GM19239 (cell line): ENCODE measurements around the gene HOXA10.

Experiments
- DNase-seq: peaks from one replicate; pipeline ENCODE4 v3.0.0; 2011; ENCODE audit warnings: low spot score; ENCODE audit not compliant: insufficient read length
- FAIRE-seq: peaks from 2 replicates; lab custom pipeline; 2011; peaks lifted over from hg19 to GRCh38; lab: Jason Lieb, UNC

Gene HOXA10

DNA sequence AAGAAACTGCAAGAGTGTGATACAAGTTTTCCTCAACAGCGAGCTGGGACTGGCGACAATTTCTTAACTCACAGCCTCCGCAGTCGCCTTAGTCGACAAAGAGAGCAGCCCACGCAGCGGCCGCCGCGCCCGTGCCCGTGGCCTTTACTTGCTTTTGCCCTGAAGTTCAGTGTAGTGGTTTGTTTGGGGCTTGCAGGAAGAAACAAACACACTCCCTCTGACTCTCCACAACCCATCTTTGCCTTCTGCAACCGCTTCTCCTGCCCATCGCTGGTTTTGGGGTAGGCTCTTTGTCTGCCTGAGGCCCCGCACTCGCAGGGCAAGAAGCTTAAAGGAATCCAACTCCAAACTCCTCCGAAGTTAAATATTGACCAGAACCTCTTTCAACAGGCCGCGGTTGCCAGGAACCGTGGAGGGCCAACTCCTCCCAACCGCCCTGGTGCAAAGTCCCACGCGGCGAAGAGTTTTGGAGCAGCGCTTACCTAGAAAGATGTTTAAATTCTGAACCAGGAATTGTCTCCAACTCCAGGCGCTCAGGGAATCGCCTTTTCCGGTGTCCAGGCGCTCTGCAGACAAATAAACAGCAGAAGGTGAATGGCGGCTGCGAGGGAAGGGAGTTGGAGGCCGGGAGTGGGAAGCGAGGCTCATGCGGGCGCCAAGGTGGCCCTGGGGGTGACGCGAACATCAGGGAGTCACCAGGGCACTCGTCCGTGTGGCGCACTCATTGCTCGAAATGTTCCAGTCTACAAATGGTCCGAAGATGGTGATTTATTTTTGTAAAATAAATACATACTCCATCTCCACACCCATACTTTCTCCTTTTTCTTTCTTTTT, 51.8 kb downstream of the HOXA10 start:
- DNase-seq (no peak), FAIRE-seq (no peak)

GRCh38 chr7:27121684-27122076, 52.4 kb downstream of the HOXA10 start:
- no peak for DNase-seq

More at GRCh38 chr7:27121684-27122076, 52.4 kb downstream of the HOXA10 start:
- FAIRE-seq, result no peak
